Stimulated activated CD8-positive, alpha-beta memory T cell treated with anti-CD3 and anti-CD28 coated beads, Interleukin-12 subunit alpha, Interleukin-12 subunit beta, amount 100 ng/mL, for 4 hours (primary cell): ENCODE measurements around the gene GLI1.
"Not testable (repeated sequence)": the region's sequence is repeated elsewhere in the genome, so short reads cannot be mapped to it uniquely, and the experiment has no call there.

Source experiments
- DNase-seq: peaks from one replicate; pipeline ENCODE4 v3.0.0-alpha.2; 2020; ENCODE audit warnings: low read depth

Gene GLI1

GRCh38 chr12:57459750-57460467 is at the start of gene GLI1:
TSS of gene GLI1 (plus strand) at chr12:57459785. CDS start at chr12:57463692, 3,907 bp downstream.
- DNase-seq = no peak

GRCh38 chr12:57410534-57410933 is 49.1 kb upstream of the GLI1 start:
- DNase-seq = no peak

DNA sequence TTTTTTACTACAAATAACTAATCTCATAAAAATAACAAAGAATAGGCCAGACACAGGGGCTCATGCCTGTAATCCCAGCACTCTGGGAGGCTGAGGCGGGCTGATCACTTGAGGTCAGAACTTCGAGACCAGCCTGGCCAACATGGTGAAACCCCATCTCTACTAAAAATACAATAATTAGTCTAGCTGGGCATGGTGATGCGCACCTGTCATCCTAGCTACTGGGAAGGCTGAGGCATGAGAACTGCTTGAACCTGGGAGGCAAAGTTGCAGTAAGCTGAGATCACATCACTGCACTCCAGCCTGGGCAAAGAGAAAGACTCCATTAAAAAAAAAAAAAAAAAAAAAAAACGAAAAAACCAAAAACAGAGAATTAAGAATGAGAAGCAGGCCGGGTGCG is 45.4 kb upstream of the GLI1 start:
- not testable (repeated sequence) for DNase-seq

DNA sequence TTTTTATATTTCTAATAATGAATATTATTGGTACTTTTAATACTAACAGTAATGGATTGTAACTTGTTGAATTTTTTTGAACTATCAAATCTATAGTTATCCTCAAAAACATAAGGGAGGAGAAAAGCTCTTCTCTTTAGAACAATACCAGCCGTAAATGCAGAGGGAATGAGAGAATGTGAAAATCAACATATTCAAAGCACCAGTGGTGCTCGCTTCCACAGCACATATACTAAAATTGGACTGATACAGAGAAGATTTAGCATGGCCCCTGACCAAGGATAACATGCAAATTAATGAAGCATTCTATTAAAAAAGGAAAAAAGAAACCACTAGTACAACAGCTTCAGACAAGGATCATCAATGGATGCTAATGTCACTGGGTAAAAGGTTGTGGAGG is 44.5 kb upstream of the GLI1 start:
- DNase-seq = no peak

GRCh38 chr12:57416039-57416996 is 43.3 kb upstream of the GLI1 start:
- DNase-seq = no peak

DNA sequence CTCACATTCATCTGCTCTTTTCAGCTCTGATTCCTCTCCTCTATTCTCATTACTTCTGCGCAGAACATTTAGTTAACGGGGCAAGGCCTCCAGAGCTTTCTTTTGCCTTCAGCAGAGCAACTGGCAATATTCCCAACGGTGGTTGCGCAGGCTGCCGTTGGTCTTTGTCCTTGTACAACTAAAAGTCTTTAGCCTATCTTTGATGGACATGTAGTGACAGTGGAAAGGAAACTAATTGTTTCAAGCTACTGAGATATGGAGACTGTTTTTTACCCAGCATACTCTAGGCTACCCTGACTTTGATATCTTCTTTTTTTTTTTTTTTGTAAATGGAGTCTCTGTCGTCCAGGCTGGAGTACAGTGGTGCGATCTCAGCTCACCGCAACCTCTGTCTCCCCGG is 41.3 kb upstream of the GLI1 start:
- no peak for DNase-seq

GRCh38 chr12:57419495-57419894 is 40.1 kb upstream of the GLI1 start:
- DNase-seq = no peak

- DNase-seq = no peak
Observed at GRCh38 chr12:57420482-57420881, 39.1 kb upstream of the GLI1 start.

- DNase-seq = not testable (repeated sequence)
Observed at GRCh38 chr12:57426948-57427347, 32.6 kb upstream of the GLI1 start.

GRCh38 chr12:57428965-57429364 is 30.6 kb upstream of the GLI1 start:
- DNase-seq = no peak

- DNase-seq = no peak
Observed at GRCh38 chr12:57429473-57430111, 30.0 kb upstream of the GLI1 start.

DNA sequence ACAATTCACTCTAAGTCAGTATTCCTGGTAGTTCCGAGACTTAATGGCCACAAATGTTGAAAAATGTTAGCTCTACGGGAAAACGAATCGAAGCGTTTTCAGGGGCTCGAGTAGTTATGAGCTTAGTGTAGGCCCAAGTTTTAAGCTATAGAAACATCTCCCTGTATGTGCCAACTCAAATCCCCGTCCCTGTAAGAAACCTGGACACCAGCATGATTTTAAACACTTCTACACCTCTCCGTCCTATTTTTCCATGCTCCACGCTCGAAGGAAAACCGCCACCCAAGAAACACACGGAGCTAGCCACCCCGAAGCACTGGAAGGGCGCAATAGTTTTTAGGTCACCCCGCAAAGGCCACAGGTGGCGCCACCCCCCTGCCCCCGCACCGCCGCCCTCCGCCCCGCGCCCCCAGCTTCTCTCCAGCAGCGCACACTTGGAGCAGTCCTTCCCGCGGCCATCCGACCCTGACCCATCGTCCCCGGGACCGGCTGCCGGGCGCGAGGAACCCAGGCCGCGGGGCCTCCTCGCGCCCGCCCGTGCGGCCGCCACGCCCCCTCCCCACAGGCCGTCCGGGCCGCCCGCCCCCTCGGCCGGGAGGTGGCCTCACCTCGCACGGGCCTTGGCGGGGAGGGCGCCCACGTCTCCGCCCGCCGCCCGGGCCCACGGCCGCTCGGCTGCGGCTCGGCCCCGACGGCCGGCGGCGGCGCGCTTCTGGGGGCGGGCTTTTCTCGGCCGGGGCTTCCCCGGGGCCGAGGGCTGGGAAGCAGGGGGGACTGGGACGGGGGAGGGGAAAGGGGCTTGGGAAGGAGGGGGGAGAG is 29.3 kb upstream of the GLI1 start:
- no peak for DNase-seq

DNA sequence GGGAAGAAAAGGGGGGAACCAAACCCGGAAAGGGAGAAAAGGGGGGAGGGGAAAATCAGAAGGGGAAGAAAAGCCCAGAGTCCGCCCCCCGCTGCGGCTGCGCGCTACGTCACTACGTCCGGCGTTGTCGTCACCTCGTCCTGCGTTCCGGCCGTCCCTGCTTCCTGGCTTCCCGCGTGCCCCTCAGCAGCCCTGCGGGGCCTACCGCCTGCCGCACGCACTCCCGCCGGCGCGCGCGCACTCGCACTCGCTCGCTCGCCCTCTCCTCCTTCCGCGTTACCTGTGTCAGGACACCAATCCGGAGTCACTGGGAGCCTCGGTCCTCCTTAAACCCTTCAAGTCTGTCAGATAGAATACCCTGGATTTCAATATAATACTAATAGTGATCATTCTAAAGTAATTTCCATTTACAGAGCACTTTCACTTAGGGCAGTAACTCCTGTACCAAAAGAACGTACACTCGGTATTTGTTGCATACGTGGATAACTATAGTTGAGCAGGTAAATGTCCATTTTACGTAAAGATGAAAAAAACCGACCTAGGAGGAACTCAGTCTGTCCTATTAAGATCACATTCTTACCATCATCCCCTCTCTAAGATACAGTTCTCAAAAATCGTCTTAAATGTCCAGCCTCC is 28.5 kb upstream of the GLI1 start, which contains the start of gene R3HDM2:
R3HDM2 (minus strand) TSS at position 113 of the 636 bp plus-strand sequence. CDS start 120,615 bp downstream, outside the sequence.
- peak; percentile 92 for DNase-seq

- DNase-seq = no peak
Observed at GRCh38 chr12:57431654-57432188, 27.9 kb upstream of the GLI1 start.

- no peak for DNase-seq
Observed at GRCh38 chr12:57433370-57433769, 26.2 kb upstream of the GLI1 start.

- no peak for DNase-seq
Observed at GRCh38 chr12:57434517-57435223, 24.9 kb upstream of the GLI1 start, which contains the start of gene INHBC. TSS of gene INHBC (plus strand) at chr12:57434784. CDS start at chr12:57434887, 103 bp downstream.

- no peak for DNase-seq
Observed at GRCh38 chr12:57435293-57435692, 24.3 kb upstream of the GLI1 start.

- no peak for DNase-seq
Observed at GRCh38 chr12:57438400-57438799, 21.2 kb upstream of the GLI1 start.

DNA sequence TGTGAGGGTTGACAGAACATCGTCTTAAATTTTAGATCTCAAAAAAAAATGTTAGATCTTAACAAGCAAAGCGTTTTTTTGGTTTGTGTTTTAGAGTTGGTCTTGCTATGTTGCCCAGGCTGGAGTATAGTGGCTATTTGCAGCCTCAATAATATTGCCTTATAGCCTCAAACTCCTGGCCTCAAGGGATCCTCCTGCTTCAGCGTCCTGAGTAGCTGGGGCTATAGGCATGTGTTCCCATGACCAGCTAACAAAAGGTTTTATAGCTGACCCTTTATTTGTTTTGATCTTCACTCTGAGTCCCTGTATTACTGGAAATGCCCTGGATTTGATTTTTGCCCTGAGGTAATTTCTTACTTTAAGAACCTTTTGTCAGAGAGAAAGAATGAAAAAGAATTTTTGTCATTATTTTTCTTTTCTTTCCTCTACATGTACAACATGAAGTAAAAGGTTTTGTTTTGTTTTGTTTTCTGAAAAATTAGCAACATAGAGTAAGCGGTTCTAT is 19.8 kb upstream of the GLI1 start:
- DNase-seq = no peak

DNA sequence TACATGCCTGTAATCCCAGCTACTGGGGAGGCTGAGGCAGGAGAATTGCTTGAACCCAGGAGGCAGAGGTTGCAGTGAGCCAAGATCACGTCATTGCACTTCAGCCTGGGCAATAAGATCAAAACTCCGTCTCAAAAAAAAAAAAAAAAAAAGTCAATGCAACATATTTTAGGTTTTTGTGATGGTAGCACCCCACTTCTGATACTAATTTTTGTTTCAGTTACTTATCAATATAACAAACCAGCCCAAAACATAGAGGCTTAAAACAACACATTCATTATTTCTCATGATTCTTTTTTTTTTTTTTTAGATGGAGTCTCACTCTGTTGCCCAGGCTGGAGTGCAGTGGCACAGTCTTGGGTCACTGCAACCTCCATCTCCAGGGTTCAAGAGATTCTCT is 18.2 kb upstream of the GLI1 start:
- not testable (repeated sequence) for DNase-seq
